C4-2B (cell line): ENCODE data around the gene SLC46A1.
A peak's percentile ranks its signal among the peaks of the same experiment; 100 is the strongest.

Source experiments
- H3K27ac ChIP-seq: fragments of 450-650 bp; 2 replicates; pipeline ENCODE4 v1.5.1; 2017
- ZFX ChIP-seq: fragments of 450-650 bp; IDR thresholded peaks from 2 replicates; pipeline ENCODE4 v1.6.1; 2017
- TF ChIP-seq, protein P1 (sequence below): fragments of 450-650 bp; conservative IDR thresholded peaks from 2 replicates; pipeline ENCODE4 v1.5.1; 2017; ENCODE audit warnings: mild to moderate bottlenecking

Gene SLC46A1

DNA sequence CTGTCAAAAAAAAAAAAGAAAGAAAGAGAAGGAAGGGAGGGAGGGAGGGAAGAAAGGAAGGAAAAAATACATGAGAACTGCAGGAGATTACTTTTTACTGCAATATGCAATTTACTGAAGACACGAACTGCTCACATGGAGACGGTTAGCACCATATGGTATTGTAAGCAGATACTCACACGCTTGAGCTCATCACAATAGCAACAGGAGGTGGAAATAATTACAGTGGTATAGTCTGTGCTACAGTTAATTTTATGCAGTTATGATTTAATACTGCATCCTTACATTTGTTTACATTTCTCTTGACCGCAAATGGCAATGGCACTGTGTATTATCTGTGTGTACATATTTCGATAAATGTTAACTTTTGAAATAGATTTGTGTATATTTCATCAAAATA, 21.4 kb upstream of the SLC46A1 start:
- TF ChIP-seq ZFX: no peak
- no peak overlapping the region for H3K27ac ChIP-seq

DNA sequence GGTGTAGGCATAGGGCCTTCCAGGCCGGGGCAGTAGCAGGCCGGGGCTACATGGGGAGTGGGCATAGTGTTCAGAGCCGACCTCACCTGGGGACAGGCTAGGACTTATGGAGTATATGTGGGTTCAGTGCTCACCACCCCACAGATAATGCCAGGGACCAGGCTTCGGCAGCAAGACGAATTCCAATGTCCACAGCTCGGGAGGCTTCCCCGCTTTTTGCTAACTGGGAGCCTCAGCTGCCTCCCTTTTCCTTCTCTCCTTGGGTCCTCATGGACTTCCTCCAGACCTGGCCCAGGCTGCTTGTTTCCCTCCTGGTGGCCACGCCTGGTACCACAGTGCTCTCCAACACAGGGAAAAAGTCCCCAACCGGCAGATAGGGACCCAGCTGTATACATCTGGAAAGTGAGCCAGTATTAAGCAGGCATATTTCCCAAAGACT, 20.1 kb upstream of the SLC46A1 start:
- H3K27ac ChIP-seq: no peak overlapping the region
- TF ChIP-seq ZFX: no peak
- TF ChIP-seq, protein P1, sequence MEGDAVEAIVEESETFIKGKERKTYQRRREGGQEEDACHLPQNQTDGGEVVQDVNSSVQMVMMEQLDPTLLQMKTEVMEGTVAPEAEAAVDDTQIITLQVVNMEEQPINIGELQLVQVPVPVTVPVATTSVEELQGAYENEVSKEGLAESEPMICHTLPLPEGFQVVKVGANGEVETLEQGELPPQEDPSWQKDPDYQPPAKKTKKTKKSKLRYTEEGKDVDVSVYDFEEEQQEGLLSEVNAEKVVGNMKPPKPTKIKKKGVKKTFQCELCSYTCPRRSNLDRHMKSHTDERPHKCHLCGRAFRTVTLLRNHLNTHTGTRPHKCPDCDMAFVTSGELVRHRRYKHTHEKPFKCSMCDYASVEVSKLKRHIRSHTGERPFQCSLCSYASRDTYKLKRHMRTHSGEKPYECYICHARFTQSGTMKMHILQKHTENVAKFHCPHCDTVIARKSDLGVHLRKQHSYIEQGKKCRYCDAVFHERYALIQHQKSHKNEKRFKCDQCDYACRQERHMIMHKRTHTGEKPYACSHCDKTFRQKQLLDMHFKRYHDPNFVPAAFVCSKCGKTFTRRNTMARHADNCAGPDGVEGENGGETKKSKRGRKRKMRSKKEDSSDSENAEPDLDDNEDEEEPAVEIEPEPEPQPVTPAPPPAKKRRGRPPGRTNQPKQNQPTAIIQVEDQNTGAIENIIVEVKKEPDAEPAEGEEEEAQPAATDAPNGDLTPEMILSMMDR: peak; percentile 53

DNA sequence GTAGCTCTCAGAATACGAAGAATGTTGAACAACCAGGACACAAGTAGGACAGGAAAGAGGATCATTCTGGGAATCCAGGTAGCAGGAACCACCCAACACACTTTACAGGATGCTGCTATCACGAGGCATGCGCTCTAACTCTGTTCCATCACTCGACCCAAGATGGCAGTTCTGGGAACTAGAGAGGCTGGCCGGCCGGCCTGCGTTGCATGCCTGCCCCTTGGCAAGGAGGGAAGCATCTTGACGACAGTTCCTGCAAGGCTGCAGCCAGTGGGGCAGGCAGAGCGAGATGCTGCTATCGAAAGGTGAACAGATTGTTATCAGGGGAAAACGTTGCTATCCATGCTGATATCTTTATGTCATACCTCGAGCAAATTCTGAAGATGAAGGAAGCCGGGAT, 19.2 kb upstream of the SLC46A1 start:
- TF ChIP-seq ZFX: no peak
- TF ChIP-seq, protein P1: no peak
- no peak overlapping the region for H3K27ac ChIP-seq

DNA sequence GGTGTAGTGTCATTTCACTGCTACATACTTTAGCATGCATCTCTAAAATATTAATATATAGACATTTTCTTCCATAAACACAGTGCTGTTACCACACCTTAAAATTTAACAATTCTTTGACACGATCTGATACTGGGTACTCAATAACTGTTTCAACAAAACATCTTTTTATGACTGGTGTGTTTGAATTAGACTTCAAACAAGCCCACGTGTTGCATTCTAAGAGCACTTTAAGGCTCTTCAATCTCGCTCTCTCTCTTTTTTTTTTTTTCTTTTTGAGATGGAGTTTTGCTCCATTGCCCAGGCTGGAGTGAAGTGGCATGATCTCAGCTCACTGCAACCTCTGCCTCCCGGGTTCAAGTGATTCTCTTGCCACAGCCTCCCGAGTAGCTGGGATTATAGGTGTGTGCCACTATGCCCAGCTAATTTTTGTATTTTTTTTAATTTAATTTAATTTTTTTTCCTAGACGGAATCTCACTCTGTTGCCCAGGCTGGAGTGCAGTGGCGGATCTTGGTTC, 15.8 kb upstream of the SLC46A1 start:
- no peak overlapping the region for H3K27ac ChIP-seq
- TF ChIP-seq ZFX: no peak
- TF ChIP-seq, protein P1: no peak

DNA sequence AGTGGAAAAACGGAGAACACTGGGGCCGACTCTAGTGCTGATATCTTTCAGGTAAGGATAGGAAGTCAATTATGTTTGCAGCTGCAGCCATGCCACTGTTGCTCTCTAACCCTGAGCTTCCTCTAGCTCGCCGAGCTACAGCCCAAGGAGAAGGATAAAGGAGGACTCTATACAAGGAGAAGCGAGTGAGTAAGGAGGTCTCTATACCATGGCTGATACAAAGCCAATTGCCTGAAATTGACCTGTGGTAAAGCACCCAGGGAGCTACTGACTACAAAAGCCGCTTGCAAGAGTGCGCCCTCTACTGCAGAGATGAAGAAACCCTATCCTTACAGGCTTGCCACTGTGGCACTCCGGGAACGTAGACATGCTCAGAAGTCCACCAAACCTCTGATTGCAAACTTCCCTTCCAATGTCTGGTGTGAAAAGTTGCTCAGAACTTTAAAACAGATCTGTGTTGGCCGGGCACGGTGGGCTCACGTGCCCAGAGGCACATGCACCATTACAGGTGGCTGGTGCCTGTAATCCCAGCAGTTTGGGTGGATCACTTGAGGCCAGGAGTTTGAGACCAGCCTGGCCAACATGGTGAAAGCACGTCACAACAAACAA, 10.8 kb upstream of the SLC46A1 start:
- TF ChIP-seq, protein P1: peak; percentile 93
- TF ChIP-seq ZFX: no peak
- no peak overlapping the region for H3K27ac ChIP-seq

DNA sequence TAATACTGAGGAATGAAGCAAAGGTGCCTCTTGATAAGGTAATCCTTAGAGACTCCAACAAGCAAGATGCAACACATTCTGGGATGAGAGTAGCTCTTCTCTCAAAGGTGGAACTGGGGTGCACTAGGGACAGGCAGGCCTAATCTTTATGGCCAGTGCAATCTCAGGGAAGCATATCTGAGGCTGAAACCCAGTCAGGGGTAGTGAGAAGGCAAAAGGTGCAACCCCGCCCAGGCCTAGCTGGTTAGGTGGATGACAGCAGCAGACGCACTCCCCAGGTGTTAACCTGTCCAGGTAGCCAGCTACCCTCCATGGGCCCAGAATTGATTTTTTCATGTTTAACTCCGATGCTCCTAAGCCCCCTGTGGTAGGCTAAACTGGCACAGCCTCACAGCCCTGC, 9.9 kb upstream of the SLC46A1 start:
- H3K27ac ChIP-seq: no peak overlapping the region
- no peak for TF ChIP-seq ZFX
- TF ChIP-seq, protein P1: no peak

DNA sequence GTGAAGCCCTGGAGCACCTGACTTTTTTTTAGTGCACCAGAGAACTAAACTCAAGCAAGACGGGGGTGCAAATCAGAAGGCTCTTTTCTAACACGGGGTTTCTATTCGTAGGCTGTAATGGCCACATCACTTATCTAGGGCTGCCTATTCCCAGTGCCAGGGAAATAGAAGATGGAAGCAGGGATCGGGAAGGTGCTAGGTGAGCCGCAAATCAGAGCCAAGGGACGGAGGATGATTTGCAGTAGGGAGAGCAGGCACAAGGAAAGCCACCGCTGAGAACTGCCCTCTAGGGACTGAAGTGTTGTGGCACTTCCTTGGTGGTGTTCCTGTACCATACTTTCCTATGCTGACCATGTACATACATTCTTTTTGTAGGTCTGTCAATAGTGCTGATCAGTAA, 7.8 kb upstream of the SLC46A1 start:
- no peak for TF ChIP-seq ZFX
- TF ChIP-seq, protein P1: peak; percentile 11
- no peak overlapping the region for H3K27ac ChIP-seq

DNA sequence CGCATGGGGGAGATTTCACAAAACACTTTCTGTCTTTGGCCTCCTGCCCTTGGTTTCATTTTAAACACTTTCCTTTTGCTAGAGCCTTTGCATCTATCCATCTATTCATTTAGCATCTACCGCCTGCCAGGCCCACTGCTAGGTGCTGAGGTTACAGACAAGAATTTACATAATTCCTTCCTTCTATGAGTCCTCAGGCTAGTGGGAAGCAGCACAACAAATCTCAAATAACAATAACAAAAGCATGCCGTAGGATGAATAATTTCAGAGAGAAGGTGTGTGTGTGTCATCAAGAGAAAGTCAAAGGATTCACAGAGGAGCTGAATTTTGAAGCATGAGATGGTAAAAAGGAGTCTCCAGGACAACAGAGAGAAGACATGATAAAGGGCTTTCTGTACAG, 6.1 kb upstream of the SLC46A1 start:
- TF ChIP-seq ZFX: no peak
- TF ChIP-seq, protein P1: no peak
- no peak overlapping the region for H3K27ac ChIP-seq
